ENCODE measurements around the gene KCNQ1OT1.

The KCNQ1OT1 gene

GRCh38 chr11:2729841-2730240 is 30.0 kb upstream of the KCNQ1OT1 start:
- TF ChIP-seq ZFP30 (CRISPR knock-in tag; IDR thresholded peaks at IDR 0.05) (no peak), ZFP3 (CRISPR knock-in tag; IDR thresholded peaks at IDR 0.05) (no peak), ZC3H10 (CRISPR knock-in tag; IDR thresholded peaks at IDR 0.05) (no peak), OSR1 (CRISPR knock-in tag; IDR thresholded peaks at IDR 0.05) (no peak), TSHZ2 (CRISPR knock-in tag; IDR thresholded peaks at IDR 0.05) (no peak), POU6F1 (CRISPR knock-in tag; IDR thresholded peaks at IDR 0.05; ENCODE audit: borderline replicate concordance, low read depth) (no peak), GLIS3 (CRISPR knock-in tag; IDR thresholded peaks at IDR 0.05) (no peak), ZNF8 (CRISPR knock-in tag; IDR thresholded peaks at IDR 0.05) (no peak), ISL1 (CRISPR knock-in tag; IDR thresholded peaks at IDR 0.05) (no peak), SNAI2 (CRISPR knock-in tag; IDR thresholded peaks at IDR 0.05) (no peak), PATZ1 (CRISPR knock-in tag; IDR thresholded peaks at IDR 0.05; ENCODE audit: borderline replicate concordance) (no peak)
- no peak for ATAC-seq

- no peak for ATAC-seq
- no peak for TF ChIP-seq ZNF70 (CRISPR knock-in tag; IDR thresholded peaks at IDR 0.05)
- TF ChIP-seq CREB5 (CRISPR knock-in tag; IDR thresholded peaks at IDR 0.05; ENCODE audit: low read depth), result no peak
- TF ChIP-seq BACH2 (CRISPR knock-in tag; IDR thresholded peaks at IDR 0.05; ENCODE audit: borderline replicate concordance), result no peak
- TF ChIP-seq ARNTL (CRISPR knock-in tag; IDR thresholded peaks at IDR 0.05; ENCODE audit: borderline replicate concordance, low read depth), result no peak
- no peak for TF ChIP-seq ESRRG (CRISPR knock-in tag; IDR thresholded peaks at IDR 0.05)
- no peak for TF ChIP-seq TSHZ2 (CRISPR knock-in tag; IDR thresholded peaks at IDR 0.05)
- TF ChIP-seq ISL1 (CRISPR knock-in tag; IDR thresholded peaks at IDR 0.05), result no peak
- no peak for TF ChIP-seq PATZ1 (CRISPR knock-in tag; IDR thresholded peaks at IDR 0.05; ENCODE audit: borderline replicate concordance)
- TF ChIP-seq GLIS3 (CRISPR knock-in tag; IDR thresholded peaks at IDR 0.05), result no peak
- TF ChIP-seq POU6F1 (CRISPR knock-in tag; IDR thresholded peaks at IDR 0.05; ENCODE audit: borderline replicate concordance, low read depth), result no peak
- no peak for TF ChIP-seq PPARA (CRISPR knock-in tag; IDR thresholded peaks at IDR 0.05; ENCODE audit: borderline replicate concordance)
- TF ChIP-seq ZFP3 (CRISPR knock-in tag; IDR thresholded peaks at IDR 0.05), result no peak
- no peak for TF ChIP-seq ZFP30 (CRISPR knock-in tag; IDR thresholded peaks at IDR 0.05)
- TF ChIP-seq SNAI2 (CRISPR knock-in tag; IDR thresholded peaks at IDR 0.05), result no peak
- no peak for TF ChIP-seq RARB (CRISPR knock-in tag; IDR thresholded peaks at IDR 0.05)
- no peak for TF ChIP-seq ZNF565 (CRISPR knock-in tag; conservative IDR thresholded peaks at IDR 0.05; ENCODE audit: low read depth)
- no peak for TF ChIP-seq OSR1 (CRISPR knock-in tag; IDR thresholded peaks at IDR 0.05)
Observed at GRCh38 chr11:2728663-2729332, 29.0 kb upstream of the KCNQ1OT1 start.
